ENCODE measurements around the gene ZNHIT1.

ZNHIT1 gene

GRCh38 chr7:101211501-101211900 lies 6.5 kb upstream of the ZNHIT1 start:
- no peak for DNase-seq (ENCODE audit: extremely low read depth, low read depth)
- TF ChIP-seq CTCF (IDR thresholded peaks at IDR 0.05; ENCODE audit: low read depth, low read length) = no peak

GRCh38 chr7:101212014-101212413 lies 6.0 kb upstream of the ZNHIT1 start:
- no peak for TF ChIP-seq CTCF (IDR thresholded peaks at IDR 0.05; ENCODE audit: low read depth, low read length)

GRCh38 chr7:101216001-101216859 lies 1.7 kb upstream of the ZNHIT1 start:
- no peak for DNase-seq (ENCODE audit: extremely low read depth, low read depth)
- no peak for TF ChIP-seq CTCF (IDR thresholded peaks at IDR 0.05; ENCODE audit: low read depth, low read length)

More at GRCh38 chr7:101212014-101212413, 6.0 kb upstream of the ZNHIT1 start:
- no peak for DNase-seq (ENCODE audit: extremely low read depth, low read depth)

- no peak for DNase-seq (ENCODE audit: extremely low read depth, low read depth)
- TF ChIP-seq CTCF (IDR thresholded peaks at IDR 0.05; ENCODE audit: low read depth, low read length) = no peak
Observed at GRCh38 chr7:101216860-101217387, 1.0 kb upstream of the ZNHIT1 start.

GRCh38 chr7:101218236-101219125 lies 516 bp downstream of the ZNHIT1 start:
- no peak for DNase-seq (ENCODE audit: extremely low read depth, low read depth)
- TF ChIP-seq CTCF (IDR thresholded peaks at IDR 0.05; ENCODE audit: low read depth, low read length) = no peak

GRCh38 chr7:101220295-101220694 lies 2.3 kb downstream of the ZNHIT1 start:
- DNase-seq (ENCODE audit: extremely low read depth, low read depth) = no peak
- no peak for TF ChIP-seq CTCF (IDR thresholded peaks at IDR 0.05; ENCODE audit: low read depth, low read length)
